ENCODE measurements around the gene LPXN.

LPXN gene

DNA sequence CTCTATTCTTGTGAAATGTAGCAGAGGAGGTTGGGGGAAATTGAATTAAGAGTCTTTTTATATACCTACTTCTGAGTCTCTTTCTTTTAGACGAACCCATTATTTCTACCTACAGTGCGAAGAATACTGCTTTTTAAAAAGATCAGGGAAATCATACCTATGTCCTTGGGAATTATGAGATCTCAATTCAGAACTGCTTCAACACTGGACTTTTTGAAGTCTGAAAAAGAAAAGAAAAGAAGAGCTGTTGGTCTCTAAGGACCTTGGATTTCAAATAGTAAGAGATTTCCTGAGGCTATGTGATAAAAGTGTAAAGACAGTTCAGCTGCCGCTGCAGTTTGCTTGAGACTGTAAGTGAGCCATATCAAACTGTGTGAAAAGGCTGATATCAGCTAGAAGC lies 64.0 kb downstream of the LPXN start:
- DNase-seq = no peak

DNA sequence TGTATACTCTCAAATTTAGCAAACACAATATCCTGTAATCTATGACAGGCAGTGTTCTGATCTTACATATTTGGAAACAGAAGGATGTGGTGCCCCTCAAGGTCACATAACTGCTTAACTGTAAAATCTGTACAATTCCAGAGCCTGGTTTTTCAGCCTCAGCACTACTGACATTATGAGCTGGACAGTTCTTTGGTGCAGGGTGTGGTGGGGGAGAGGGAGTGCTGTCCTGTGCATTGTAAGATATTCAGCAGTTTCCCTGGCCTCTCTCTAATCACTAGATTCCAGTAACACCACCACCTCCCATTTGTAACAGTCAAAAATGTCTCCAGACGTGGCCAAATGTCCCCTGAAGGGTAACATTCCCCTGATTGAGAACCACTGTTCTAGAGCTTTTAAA lies 65.9 kb downstream of the LPXN start:
- no peak for DNase-seq

DNA sequence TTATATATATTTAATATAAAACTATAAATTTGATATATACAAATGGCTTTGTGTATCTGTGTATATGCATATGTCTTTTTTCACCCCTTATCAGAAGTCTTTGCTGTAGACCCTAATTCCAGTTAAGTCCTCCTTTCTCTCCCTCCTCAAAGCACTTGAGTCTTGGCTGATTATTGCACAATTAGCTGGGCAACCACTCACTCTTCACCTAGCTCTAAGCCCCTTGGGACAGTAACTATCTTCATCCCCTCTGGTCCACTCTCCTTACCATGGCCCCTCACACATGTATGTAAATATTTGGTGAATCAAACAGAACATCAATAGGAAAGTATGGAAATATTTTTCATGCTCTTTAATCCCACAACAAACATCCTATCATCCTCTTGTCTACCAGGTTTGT lies 66.8 kb downstream of the LPXN start:
- DNase-seq = no peak

DNA sequence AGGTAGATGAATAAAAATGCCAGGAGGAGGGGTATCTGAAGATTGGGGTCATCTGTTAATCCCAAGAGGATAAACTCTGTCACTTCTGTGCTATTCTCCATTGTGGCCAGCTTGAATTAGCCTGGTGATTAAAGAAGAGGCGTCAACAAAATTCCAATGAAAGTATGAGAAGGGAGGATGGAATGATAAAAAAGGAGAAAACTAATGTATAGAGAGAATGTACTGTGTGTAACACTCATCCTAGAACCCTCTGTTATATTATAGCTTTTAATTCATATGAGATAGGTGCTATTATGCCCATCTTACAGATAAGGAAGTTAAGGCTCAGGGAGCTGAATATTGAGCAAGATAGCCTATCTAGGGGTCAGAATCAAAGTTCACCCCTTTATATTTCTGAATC lies 67.7 kb downstream of the LPXN start, which contains the start of gene OR5B21:
TSS of gene OR5B21 (minus strand) at position 101 of the 400 bp plus-strand sequence. CDS start at position 101, 0 bp downstream.
- DNase-seq = no peak

DNA sequence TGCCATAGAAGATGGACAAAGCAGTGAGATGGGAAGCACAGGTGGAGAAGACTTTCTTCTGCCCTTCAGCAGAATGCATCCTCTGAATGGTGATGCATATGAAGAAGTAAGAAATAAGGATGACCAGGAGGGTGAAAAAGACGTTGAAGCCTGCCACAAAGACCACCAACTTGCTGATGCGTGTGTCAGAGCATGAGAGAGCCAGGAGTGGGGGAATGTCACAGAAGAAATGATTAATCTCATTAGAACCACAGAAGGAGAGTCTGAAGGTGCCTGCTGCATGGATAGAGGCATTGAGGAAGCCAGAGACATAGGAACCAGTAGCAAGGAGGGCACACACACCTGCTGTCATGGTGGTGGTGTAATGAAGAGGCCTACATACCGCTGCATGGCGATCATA lies 68.3 kb downstream of the LPXN start:
- no peak for DNase-seq

DNA sequence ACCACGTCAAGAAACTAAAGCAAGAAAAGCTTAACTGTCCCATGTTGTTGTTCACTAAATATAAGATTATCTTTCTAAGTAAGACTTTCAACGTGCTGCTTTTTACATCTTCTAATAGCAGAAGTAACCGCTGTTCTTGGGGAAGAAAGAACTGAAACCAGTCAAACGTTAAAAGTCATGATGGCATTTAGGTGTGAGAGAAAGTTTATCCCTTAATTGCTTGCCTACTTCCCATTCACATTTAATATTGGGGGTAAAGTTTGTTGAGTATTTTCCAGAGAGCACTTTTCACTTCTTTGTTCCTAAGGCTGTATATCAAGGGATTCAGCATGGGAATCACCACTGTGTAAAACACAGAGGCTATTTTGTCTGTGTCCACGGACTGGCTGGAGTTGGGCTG lies 68.7 kb downstream of the LPXN start:
- no peak for DNase-seq

DNA sequence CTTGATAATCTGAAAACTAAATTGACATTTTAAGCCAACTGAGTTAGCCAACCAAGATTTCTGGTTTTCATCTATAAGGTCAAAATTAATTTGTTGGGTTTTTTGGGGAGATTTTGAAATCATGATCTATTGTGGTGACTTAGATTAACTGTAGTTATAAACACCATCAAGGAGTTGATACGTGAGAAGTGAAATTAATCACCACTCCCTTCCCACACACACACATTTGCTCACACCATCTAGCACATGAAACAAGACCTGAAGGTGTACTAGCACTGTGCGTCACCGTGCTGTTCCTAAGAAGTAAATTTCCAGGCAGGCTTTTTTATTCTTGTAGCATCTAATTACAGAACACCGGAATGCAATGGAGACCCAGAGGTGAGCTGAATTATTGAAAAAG lies 69.8 kb downstream of the LPXN start:
- DNase-seq = no peak

DNA sequence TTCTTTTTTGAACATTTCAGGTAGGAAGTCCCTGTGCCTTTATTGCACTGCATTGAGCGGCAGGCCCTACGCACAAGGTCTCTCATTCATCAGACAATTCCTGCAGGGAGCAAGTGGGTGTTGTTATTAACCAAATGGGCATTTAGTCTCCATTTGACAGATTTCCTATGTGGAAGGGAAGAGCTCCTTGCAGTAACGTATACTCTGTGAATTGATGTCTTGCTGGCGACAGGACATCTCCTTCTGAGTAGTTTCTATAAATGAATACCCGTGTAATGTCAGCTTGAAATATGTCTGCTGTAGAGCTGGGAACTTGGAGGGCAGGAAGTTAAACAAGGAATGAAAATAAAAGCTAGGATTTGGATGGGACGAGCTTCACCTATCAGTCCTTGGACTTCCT lies 71.4 kb downstream of the LPXN start:
- no peak for DNase-seq

DNA sequence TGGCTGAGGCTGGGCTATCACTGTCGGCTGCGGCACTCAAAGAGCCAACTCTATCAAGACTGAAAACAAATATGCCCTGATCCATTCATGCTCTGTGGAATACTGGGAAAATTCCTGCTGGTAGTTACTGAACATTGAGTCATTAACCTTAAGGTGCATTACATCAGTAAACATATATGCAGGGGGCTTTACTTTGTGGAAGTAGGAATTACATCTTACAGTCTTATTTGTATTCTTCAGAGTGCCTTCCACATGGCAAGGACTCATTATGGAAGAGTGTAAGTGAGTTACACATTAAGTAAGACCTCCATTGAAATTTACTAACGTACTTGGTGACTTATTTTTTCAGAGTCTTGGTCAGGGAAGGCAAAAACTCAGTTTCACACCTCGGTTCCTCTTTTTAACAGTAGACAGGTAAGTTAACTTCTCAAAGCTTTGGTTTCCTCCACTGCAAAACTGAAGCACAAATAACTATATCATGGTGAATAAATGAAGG lies 72.2 kb downstream of the LPXN start:
- DNase-seq = no peak

DNA sequence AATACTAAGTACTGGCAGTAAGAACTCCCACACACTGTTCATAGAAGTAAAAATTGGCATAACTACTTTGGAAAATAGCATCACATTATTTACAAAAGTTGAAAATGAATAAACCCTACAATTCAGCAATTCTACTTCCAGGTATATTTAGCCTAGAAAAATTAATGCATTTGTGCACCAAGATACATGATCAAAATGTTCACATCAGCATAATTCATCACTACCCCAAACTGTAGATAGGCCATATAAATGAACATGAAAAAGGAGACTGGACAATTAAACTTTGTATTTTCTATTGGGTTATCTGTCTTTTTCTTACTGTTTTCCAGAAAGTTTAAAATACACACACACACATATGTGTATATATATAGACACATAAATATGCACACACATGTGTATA lies 73.7 kb downstream of the LPXN start:
- no peak for DNase-seq

DNA sequence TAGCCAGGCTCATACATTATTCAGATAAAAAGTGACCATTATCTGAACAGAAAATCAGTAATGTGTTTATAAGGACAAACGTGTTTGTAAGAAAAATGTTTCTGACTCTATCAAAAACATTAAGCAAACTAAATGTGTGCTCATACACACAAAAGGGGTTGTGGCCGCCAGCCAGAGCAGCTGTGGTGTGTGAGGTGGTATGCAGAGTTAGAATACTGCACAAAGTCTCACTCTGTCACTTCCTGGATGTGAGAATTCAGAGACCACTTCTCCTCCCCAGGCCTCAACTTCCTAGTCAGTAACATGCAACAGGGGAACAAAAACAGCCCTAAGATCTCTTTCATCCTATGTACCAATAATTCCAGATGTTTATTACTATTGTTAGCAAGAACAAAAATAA lies 77.2 kb downstream of the LPXN start:
- no peak for DNase-seq

DNA sequence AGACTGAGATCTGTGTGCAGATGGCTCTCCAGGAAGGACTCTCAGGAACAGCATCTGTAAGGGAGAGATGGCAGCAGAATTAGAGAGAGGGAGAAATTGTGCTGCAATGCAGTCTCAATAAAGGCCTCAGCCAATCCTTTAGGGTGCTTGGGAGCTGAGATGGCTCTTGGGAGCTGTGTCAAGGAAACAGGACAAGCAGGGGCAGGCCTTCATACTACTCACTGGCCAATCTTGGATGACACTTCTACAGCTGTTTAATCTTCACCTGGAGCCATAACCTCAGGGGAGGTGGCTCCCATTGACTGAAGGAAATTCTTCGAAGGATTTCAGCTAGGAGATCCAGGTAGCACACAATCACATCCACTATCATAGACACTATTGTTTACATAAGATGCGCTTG lies 77.7 kb downstream of the LPXN start:
- no peak for DNase-seq

DNA sequence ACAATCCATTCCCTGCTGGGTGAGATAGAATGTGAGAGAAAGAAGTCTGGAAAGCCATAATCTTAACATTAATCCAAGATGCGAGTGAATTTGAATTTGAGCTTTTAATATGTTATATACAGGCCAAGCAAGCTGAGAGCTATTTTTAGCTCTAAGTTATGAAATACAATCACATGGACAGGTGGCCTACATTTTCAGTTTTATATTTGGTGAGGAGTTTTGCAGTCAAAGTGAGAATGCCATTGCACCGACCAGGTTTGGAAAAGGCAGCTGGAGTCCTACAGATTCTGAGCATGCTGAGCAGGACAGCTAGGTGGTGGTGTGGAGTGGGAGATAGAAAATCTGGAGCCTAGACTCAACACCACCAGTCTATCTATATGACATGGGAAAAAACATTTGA lies 79.8 kb downstream of the LPXN start:
- DNase-seq = no peak

DNA sequence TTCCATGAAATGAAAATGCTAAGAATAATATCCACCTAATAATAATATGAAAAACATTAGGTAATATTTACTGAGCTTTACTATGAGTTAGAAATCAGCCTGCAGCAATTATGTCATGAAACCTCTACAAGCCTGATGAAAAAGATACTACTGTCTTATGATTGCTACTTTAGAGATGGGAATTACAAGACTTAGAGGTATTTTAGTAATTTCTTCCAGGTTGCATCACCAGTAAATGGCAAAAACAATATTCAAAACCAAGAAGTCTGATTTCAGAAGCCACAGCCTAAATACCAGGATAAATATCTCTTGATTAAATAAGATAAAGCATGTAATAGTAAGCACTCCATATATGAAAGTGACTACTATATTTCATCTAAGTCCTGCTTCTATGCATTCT lies 81.6 kb downstream of the LPXN start:
- DNase-seq = no peak

DNA sequence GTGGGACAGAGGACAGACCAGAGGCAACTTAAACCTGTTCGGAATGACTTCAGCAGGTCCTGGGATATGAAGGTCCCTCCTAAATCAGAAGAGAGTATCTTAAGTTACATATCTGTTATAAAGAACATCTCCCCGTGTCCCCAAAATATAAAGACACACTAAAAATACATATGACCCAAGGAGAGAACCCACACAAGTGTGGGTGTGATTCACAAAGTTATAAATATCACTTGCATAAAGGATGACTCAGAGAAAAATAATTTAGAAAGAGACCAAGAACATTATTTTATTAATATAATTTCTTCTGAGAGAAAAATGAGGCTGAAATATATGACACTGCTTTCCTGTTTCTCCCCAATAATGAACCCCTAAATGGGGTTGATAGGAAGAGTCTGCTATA lies 82.0 kb downstream of the LPXN start:
- no peak for DNase-seq

DNA sequence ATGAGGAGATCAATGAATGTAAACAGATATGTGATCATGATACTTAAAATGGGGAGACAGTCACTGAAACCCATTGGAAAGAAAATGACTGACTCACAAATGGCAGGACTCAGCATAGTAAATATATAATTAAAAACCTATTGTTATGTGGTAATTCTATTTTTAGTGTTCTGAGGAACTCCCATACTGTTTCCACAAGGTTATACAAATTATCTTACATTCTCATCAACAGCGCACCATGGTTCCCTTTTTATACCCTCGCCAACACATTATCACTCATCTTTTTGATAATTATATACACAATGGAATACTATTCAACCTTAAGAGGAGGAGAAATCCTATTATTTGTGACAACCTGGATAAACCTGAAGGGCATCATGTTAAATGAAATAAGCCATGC lies 84.8 kb downstream of the LPXN start:
- no peak for DNase-seq

DNA sequence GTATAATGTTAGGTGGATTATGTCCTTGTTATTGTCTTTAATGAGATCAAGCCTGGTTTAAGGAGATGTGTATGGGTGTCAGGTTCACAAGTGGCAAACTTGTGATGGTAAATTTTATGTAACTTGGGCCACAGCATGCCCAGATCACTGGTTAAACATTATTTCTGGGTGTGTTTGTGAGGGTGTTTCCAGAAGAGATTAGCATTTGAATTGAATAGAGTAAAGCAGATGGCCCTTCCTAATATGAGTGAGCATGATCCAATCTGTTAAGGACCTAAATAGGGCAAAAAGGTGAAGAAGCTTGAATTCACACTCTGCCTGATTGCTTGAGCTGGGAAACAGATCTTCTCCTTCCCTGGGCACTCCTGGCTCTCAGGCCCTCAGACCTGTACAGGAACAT lies 88.5 kb downstream of the LPXN start:
- DNase-seq = no peak

DNA sequence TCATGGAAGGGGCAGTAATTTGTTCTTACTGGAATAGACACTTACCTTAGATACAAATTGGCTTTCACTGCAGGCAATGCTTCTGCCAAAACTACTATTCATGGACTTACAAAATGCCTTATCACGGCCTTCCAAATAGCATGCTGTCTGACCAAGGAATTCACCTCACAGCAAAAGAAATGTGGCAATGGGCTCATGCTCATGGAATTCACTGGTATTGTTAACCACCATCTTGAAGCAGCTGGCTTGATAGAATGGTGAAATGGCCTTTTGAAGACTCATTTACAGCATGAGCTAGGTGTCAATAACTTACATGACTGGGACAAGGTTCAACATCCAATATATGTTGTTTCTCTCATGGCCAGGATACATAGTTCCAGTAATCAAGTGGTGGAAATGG lies 89.7 kb downstream of the LPXN start:
- DNase-seq = no peak

All from CD4-positive, alpha-beta T cell treated with Interferon gamma for 1 hour (primary cell).